Activated T-cell treated with anti-CD3 and anti-CD28 coated beads, Interleukin-2, amount 50 U/mL, for 48 hours (primary cell): ENCODE measurements around the gene SLC45A1.

Experiments
- DNase-seq, 2 experiments: peaks; one replicate each; pipeline ENCODE4 v3.0.0-alpha.2; 2020

Gene SLC45A1

DNA sequence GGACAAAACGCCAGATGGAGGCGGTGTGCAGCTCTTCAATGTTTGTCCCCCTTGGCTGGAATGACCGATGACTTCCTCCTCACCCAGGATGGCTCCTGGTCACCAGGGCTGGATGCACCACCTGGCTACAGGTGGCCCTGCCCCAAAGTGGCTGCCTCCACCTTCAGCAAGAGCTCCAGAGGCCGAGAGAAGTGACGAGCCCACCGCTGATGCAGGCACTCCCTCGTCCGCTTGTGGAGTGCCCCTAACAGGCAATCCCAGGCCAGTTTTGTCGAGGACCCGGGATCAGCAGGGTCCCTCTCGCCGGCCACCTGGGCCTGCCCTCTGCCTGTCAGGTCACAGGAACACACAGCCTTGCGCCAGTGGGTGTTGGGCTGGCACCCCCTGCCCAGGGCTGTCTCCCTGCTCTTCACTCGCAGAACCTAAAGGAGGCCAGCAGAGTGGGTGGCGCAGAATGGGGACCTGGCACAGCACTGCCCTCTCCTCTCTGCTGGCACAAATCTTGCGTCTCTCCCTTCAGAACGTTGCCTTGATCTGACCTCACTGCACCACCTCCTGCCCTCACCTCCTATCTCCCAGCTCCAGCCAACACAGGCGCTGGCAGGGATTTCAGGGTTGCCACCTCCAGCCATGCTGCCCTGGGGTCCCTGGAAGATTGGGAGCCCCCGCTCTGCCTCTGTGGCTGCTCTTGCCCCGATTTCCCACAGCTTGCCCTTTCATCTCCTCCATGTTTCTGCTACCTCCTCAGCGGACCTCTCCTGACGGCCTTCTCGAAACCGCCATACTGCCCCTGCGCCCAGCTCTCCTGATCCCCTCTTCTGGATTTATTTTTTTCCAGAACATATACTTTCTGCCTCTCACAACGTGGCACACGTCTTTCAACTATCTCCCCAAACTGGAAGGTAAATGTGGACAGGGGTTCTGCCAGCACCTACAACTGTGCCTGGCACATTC lies 38.6 kb downstream of the SLC45A1 start:
- DNase-seq: no peak

DNA sequence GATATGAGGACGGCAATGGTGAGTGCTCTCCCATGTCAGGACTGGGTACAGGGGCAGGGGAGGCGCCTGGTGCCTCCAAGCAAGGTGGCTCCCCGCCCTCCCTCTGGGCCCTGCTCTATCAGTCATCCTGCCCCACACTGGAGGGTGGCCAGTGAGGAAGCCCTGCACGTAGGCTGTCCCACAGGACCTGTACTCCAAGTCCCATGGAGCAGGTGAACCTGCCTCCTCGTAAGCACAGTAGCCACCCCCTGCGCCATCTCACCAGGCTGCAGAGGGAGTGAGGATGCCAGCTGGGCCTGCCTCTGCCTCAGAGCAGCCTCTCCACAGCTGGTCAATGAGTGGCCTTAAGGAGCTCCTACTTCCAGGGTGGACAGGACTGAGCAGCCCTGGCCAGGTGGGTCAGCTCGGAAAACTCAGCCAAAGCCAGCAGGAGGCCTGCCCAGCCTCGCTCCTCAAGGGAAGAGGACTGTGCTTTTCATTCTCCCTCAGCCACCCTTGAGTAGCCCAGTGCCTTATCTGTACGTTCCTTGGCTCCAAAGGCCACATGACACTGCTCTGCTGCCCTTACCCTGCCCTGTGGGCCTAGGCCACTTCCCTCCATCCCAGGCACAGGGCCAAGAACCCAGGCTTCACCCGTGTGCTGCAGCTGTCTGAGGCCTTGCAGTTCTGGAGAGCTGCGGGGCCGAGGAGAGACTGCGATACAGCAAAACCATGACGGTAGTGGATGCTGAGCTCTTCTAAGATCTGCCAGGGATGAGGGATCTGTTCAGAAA lies 39.6 kb downstream of the SLC45A1 start:
- DNase-seq: no peak

DNA sequence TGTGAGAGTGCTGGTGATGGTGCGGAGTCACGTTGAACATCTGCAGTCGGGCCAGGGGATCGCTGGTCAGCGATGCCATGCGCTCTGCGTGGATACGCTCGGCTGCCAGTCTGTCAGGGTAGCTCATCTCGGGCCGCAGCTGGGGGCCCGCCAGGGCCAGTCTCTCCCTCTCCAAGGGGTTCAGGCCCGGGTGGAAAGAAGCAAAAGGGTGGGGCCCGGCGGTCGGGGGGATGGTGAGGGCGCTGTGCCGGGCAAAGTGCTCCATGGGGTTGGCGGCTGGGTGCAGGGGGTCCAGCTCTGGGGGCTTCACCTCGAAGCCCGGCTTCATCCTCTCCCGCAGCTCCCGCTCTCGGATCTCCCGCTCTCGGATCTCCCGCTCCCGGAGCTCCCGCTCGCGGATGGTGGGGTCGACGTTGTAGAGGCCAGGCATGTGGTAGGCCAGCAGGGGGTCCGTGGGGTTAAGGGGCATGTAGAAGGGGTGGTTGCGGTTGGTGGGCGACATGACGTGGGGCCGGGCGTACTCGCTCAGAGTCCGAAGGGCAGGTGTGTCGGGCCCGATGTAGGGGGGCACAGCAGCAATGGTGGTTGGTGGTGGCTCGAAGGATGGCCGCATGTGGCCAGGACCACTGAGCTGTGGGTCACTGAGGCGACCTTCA lies 40.5 kb downstream of the SLC45A1 start:
- DNase-seq: no peak

DNA sequence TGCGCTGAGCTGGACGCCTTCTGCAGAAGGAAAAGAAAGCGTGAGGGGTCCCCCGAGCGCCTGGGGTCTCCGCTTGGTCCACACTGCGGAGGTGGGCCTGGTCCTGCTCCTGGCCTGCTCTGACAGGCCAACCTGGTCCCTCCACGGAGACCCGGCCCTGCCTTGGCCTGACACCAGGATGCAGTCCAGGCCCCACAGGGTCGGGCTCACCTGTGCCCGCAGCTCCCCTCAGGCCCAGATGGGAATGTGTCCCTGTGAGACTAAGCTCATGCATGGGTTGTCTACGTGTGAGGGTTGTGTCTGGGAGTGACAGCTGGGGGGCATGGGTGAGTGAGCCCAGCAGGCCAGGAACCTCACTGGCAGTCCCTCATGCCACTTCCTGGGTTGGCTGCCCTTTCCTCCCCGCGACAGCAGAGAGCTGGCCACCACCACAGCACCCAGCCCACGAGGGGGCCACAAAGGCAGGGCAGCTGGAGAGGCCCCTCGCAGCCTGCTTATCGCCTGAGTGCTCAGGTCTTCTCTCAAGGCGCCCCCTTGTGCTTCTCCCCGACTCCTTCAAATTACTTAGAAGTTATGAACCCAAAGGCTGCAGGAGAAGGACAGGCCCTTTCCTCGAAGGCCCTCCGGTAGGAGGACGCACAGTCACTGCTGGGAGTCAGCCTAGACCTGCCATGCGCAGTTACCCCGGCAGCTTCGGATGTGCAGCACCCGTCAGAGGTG lies 41.1 kb downstream of the SLC45A1 start:
- DNase-seq: no peak

- no peak for DNase-seq
These were observed 41.9 kb downstream of the SLC45A1 start for GRCh38 chr1:8359617-8360481.

DNA sequence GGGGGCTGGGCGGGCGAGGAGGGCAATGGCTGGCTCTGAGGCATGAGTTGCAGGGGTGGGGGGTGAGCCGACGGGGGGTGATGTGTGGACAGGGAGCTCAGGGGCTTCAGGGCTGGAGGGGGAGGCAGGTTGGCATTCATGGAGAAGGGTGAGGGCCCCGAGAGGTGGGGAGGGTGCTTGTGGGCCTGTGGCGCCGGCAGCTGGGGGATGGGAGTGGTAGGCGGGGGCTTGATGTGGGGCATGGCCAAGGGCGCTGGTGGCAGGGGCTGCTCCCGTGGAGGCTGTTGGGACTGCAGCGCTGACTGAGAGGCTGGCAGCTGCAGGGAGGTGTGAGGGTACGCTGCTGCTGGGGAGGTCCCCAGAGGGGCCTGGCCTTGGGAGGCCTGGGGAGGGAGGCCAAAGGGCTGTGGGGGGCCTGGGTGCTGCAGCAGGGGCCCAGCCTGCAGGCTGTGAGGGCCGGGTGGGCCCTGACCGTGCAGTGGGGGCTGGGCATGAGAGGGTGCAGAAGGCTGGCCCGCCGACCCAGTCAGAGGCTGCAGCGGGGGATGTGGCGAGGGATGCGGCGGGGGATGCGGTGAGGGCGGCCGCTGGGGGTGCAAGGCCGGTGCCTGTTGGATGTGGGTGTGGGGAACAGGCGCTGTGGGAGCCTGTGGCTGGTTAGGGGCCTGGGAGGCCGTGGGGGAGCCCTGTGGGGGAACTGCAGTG lies 42.7 kb downstream of the SLC45A1 start:
- DNase-seq: no peak

- no peak for DNase-seq
These were observed 43.4 kb downstream of the SLC45A1 start for GRCh38 chr1:8361198-8361849.

DNA sequence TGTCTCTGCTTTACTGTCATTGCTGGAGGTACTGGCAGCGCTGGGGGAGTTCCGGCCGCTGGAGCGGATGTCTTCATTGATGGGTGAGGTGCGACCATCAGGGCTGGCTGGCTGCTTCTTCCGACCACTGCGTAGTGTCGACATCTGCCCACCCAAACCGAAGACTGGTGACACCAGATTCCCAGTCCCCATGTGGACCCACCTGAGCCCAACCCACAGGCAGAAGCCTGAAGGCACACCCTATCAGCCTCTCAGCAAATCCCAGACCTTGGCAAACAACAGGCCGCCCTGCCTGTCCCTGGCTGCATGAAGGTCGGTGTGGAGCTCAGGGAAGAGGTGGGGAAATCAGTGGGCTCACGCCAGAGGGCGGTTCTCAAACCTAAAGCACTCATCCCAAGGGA lies 44.8 kb downstream of the SLC45A1 start:
- no peak for DNase-seq

- DNase-seq: no peak
These were observed 45.4 kb downstream of the SLC45A1 start for GRCh38 chr1:8363186-8363766.

DNA sequence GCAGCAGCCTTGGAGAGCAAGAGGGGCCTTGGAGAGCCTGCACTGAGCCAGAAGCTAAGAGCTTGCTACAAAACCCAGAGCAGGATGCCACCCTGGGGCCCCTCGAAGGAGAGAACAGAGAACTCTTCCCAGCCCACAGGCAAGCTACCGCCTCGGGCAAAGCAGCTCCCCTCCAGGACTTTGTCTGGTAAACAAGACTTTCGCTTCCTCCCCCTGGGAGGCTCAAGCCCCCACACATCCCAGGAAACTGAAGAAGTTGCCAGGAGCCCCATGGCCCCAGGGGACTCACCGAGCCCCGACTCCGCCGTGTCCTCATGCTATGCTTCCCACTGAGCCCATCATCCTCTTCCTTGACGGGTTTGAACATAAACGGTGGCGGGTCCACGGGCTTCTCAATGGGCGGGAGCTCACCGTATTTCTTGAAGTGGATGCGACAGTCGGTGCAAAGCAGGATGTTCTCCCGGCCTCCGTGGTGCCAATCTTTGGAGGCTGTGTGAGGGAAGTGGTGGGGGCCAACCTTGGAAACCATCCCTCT lies 45.9 kb downstream of the SLC45A1 start:
- no peak for DNase-seq

DNA sequence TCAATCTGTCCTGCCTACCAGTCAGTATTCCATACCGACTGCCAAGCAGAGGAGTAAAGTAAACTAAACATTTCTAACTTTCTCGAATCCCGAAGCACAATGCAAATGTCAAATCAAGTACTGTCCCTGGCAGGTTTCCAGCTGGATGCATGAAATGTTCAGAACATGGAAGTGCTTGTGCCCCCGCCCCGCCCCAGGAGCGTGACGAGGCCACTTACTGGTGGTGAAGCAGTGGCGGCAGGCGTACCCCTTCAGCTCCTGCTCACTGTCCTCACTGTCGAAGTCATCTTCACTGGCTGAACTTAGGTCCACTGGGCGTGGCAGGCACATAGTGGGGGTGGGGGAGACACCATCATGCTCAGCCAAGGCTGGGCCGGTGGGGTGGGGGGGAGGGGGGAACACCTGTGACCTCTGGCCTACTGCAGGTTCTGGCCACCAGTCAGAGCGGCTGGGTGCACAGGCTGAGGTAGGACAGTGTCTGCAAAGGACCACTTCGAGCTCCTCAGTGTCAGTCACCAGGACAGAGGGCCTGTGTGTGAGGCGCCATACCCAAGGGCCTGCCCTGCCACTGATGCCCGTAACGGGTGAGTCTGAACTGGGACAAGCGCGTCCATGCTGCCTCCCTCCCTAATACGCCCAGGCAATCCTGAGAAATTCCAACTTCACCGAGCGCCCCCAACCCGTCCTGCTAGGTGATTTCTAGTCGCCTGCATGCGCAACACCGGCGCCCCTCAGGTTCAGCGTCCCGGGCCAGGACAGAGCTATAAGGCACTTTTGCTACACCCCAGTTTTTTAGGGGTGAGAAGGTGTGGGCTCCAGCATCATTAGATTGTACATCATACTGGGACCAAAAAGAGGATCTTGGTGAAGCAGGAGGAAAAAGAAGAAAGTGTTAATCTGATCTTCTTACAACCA lies 46.9 kb downstream of the SLC45A1 start:
- DNase-seq: no peak

DNA sequence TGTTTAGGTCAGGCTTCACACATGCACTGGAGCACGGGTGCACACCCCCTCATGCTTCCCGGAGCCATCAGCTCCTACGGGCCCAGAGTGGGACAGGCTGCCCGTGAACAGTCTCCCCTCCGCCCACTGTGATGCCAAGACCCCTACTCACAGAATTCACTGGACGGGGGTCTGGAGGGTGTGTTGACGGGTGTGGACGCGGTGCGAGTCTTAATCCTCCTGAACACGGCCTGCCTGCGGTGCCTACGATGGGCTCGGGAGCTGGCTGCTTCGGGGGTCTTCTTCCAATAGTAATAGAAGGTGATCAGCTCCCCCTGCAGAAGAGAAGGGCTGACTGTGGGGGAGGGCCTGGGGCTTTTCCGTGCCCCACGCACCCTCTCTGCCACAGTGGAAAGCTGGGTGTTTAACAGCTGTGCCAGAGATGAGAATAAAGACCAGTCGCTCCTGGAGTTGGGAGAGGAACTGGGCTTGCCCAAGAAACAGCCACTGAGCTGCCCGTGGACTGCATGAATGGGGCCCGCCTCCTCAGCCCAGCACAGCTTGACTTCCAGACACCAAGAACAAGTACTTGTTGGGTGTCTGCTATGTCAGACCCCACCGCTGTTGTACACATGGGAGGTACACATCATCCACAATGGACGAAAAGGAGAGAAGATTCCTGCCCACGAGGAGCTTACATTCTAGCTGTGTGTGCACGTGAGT lies 47.9 kb downstream of the SLC45A1 start:
- no peak for DNase-seq

DNA sequence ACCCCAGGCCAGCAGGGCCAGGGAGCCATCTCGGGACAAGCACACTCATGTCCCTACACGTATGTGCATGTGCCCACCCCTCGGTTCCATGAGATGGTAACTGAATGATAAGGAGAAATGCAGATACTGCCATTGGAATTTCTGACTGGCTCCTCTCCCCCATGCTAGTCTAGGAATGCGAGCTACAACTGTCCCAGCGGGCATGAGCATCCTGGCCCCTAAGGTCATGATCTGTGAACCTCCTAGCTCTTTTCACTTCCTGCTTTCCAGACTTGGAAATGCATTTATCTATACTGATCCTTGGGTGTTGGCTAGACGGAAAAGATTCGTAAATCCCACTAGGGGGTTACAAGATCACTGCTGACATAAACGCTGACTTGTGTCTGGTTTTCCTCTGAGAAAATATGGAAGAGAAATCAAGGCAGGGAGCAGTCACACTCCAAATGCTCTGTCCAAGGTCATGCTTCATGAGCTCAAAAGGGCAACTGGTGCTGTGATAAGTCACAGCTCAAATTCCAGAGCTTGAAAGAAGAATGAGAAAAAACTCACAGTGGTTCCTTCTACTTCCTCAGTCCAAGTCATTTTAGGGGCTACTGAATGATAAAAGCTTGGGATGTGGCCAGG lies 49.8 kb downstream of the SLC45A1 start:
- DNase-seq: no peak

DNA sequence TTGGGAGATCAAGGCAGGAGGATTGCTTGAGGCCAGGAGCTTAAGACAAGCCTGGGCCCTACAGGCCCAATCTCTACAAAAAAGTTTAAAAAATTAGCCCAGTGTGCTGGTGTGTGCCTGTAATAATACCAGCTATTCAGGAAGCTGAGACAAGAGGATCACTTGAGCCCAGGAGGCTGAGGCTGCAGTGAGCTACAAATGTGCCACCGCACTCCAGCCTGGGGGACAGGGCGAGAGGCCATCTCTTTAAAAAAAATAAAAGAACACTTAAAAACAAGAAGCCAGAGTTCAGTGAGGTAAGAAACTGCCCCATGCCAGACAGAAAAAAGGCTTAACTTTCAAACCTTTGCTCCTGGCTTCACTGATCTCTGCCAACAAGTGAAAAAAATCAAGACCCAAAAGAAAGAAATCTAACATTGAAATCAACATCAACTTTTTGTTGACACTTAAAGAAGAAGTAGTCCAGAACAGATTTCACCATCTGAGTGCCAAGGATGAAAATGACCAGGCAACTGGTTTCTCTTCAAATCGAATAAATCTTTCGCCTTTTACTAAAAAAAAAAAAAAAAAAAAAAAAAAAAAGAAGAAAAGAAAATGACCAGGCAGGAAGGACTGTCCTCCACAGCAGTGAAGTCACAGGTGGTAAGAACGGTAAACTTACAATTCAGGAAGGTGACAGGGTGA lies 51.2 kb downstream of the SLC45A1 start:
- no peak for DNase-seq

DNA sequence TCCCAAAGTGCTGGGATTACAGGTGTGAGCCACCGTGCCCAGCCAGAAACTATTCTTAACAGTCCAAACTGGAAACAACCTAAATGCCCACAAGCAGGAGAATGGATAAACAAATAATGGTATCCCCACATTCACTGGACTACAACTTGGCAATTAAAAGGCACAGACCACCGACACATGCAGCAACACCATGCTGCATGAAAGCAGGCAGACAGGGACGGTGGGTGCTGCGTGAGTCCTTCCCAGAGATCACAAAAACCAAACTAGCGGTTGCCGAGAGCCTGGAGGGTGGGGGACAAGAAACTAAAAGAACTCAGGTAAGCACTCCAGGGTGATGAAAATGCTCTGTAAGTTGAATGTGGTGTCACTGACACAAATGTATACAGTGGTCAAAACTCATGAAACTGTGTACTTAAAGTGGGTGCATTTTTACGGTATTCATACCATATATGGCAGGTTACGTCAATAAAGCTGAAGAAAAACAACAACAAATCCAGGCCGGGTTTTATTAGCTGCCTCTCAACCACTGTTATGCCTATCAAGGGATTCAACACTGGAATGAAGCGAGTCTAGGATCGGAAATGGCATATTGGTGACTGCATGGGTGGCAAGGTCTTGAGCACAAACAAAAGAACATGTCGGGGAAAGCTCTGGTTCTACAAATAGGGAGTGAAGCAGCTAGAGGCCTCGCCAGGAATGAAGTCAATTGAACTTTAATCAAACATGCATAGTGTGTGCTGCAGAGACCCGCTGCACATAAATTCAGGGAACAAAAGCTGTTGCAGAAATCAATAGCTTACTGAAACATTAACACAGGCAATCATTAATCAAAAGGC lies 52.4 kb downstream of the SLC45A1 start:
- no peak for DNase-seq

DNA sequence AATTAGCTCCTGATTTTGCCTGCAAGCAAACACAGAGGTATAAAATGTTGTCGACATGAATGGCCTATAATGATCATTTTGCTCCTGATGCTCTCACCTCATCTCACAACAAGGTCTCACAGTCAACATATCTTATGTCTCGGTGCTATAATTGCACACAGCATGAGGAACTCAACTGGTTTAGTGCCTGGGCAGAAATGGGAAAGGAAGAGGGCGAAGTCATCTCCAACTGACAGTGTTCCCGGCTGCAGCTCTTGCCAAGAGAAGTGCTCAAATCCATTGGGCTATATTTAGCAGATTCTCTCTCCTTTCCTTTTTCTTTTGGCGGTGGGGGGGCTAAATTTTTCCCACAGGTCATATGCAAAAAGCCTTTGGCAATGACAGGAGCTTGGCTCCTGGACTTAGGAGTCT lies 53.0 kb downstream of the SLC45A1 start:
- no peak for DNase-seq
